Stimulated activated CD8-positive, alpha-beta memory T cell treated with anti-CD3 and anti-CD28 coated beads, Interleukin-4, amount 100 ng/mL, for 24 hours (primary cell): ENCODE measurements around the gene TEX2.
"Not testable (repeated sequence)": the region's sequence is repeated elsewhere in the genome, so short reads cannot be mapped to it uniquely, and the experiment has no call there.

ENCODE experiments used
- DNase-seq: peaks from one replicate; pipeline ENCODE4 v3.0.0-alpha.2; 2020; ENCODE audit warnings: low read depth

Gene TEX2

GRCh38 chr17:64209983-64210382 is 53.1 kb downstream of the TEX2 start:
- DNase-seq, result no peak

- no peak for DNase-seq
Measured at GRCh38 chr17:64209356-64209941, 53.6 kb downstream of the TEX2 start.

GRCh38 chr17:64208656-64209055 is 54.4 kb downstream of the TEX2 start:
- DNase-seq, result not testable (repeated sequence)

GRCh38 chr17:64205804-64206203 is 57.3 kb downstream of the TEX2 start:
- no peak for DNase-seq

- DNase-seq, result no peak
Measured at GRCh38 chr17:64203630-64204029, 59.4 kb downstream of the TEX2 start.

GRCh38 chr17:64202683-64203344 is 60.2 kb downstream of the TEX2 start:
- DNase-seq, result no peak

GRCh38 chr17:64200080-64201032 is 62.7 kb downstream of the TEX2 start:
- no peak for DNase-seq

GRCh38 chr17:64198331-64199090 is 64.5 kb downstream of the TEX2 start:
- no peak for DNase-seq

- DNase-seq, result no peak
Measured at GRCh38 chr17:64196601-64197000, 66.5 kb downstream of the TEX2 start.

GRCh38 chr17:64193561-64193960 is 69.5 kb downstream of the TEX2 start:
- no peak for DNase-seq

- DNase-seq, result no peak
Measured at GRCh38 chr17:64192589-64192988, 70.5 kb downstream of the TEX2 start.

GRCh38 chr17:64190472-64190871 is 72.6 kb downstream of the TEX2 start:
- no peak for DNase-seq

GRCh38 chr17:64188088-64188487 is 75.0 kb downstream of the TEX2 start:
- DNase-seq, result no peak

GRCh38 chr17:64187093-64187895 is 75.8 kb downstream of the TEX2 start:
- DNase-seq, result no peak

GRCh38 chr17:64186171-64187092 is 76.6 kb downstream of the TEX2 start:
- DNase-seq, result no peak

- DNase-seq, result not testable (repeated sequence)
Measured at GRCh38 chr17:64185557-64185956, 77.5 kb downstream of the TEX2 start.

GRCh38 chr17:64185101-64185500 is 78.0 kb downstream of the TEX2 start:
- DNase-seq, result no peak

GRCh38 chr17:64183815-64184214 is 79.2 kb downstream of the TEX2 start:
- DNase-seq, result no peak

- DNase-seq, result no peak
Measured at GRCh38 chr17:64182325-64183012, 80.6 kb downstream of the TEX2 start.
